ENCODE measurements around the gene FBXL17.

- TF ChIP-seq SIN3A (IDR thresholded peaks at IDR 0.05; ENCODE audit: borderline replicate concordance, insufficient read depth, low read length) (no peak), POLR2AphosphoS5 (IDR thresholded peaks at IDR 0.05; ENCODE audit: low read depth, low read length) (no peak), TAF1 (IDR thresholded peaks at IDR 0.05; ENCODE audit: borderline replicate concordance, insufficient read depth, low read length) (no peak)
Measured at GRCh38 chr5:108090946-108091345, 291.0 kb downstream of the FBXL17 start.
